HepG2 (cell line): ENCODE results near the gene GRK3. TPM values are rescaled to one million over a fixed set of nuclear protein-coding genes. Genes with fewer than 3 reads are reported as not detected.

Source experiments
- ATAC-seq: fragments of 200-7000 bp; cut with Tn5 transposase; 3 replicates; pipeline ENCODE4 v1.9.1; 2020; ENCODE audit warnings: mild to moderate bottlenecking, moderate library complexity
- BruUV-seq: library from RNA; stranded (reverse); fragments of 400-500 nt; replicated peaks from 2 replicates; lab custom pipeline; 2021; lab: Mats Ljungman, UMichigan
- CTCF ChIA-PET: fragments of 300-600 bp; formaldehyde crosslinking; extraction: SDS; loops from one replicate; lab custom pipeline; 2021; ENCODE audit warnings: low total read pairs, inconsistent platforms, low intra/inter-chr PET ratio; lab: Yijun Ruan, JAX
- POLR2A ChIA-PET: fragments of 350-600 bp; sonication (Branson Sonifier 250); formaldehyde crosslinking; loops from one replicate; lab custom pipeline; 2020; ENCODE audit warnings: antibody characterized with exemption, inconsistent platforms; lab: Yijun Ruan, JAX
- DNase-seq: peaks from one replicate; pipeline ENCODE4 v3.0.0-alpha.2; 2015; ENCODE audit warnings: low spot score
- FAIRE-seq: peaks from 3 replicates; lab custom pipeline; 2011; peaks lifted over from hg19 to GRCh38; lab: Jason Lieb, UNC
- H2AFZ ChIP-seq: one replicate; pipeline ENCODE4 v1.6.1; 2011; ENCODE audit warnings: low read length, inconsistent platforms
- H3K27ac ChIP-seq: fragments of 300-600 bp; 3 replicates; pipeline ENCODE4 v1.8.0; 2011; ENCODE audit warnings: mixed run types, mild to moderate bottlenecking, mixed read lengths, low read length, inconsistent platforms; ENCODE audit not compliant: insufficient read depth; ENCODE audit errors: extremely low read length
- H3K27me3 ChIP-seq, 2 experiments: fragments of 200-600 bp in 1 of 2; 2 replicates in 1 of 2; 3 replicates in 1 of 2; pipeline versions ENCODE4 v1.6.0 to v1.8.0; 2011; ENCODE audit warnings: low read length in 2 of 2, mild to moderate bottlenecking in 2 of 2, moderate library complexity in 2 of 2, inconsistent platforms in 1 of 2; ENCODE audit not compliant: insufficient read depth in 2 of 2, control insufficient read depth in 1 of 2
- H3K36me3 ChIP-seq, 2 experiments: fragments of 200-600 bp in 1 of 2; replicated peaks in 1 of 2; 2 replicates in 1 of 2; 3 replicates in 1 of 2; pipeline versions ENCODE4 v1.5.1 to v1.8.0; 2011; ENCODE audit warnings: low read length in 2 of 2, inconsistent platforms in 1 of 2; ENCODE audit not compliant: insufficient read depth in 2 of 2, control insufficient read depth in 1 of 2
- H3K4me1 ChIP-seq: 2 replicates; pipeline ENCODE4 v1.5.1; 2012; ENCODE audit warnings: low read length, inconsistent platforms; ENCODE audit not compliant: insufficient read depth
- H3K4me2 ChIP-seq: 2 replicates; pipeline ENCODE4 v1.6.0; 2011; ENCODE audit warnings: low read depth, low read length, inconsistent platforms
- H3K4me3 ChIP-seq, 3 experiments: fragments of 200-600 bp in 1 of 3; sonication (generic), shearing (Covaris generic) in 1 of 3; replicated peaks in 1 of 3; 2 replicates each; pipeline ENCODE4 v1.5.1; 2011 to 2016; ENCODE audit warnings: low read length in 3 of 3, inconsistent platforms in 2 of 3, low read depth in 2 of 3, mild to moderate bottlenecking in 2 of 3, control low read depth in 1 of 3, mixed read lengths in 1 of 3; ENCODE audit not compliant: insufficient read depth in 1 of 3
- H3K79me2 ChIP-seq: one replicate; pipeline ENCODE4 v1.6.1; 2011; ENCODE audit warnings: low read length, inconsistent platforms; ENCODE audit not compliant: insufficient read depth
- H3K9ac ChIP-seq: 2 replicates; pipeline ENCODE4 v1.6.0; 2011; ENCODE audit warnings: mild to moderate bottlenecking, low read depth, low read length, inconsistent platforms; ENCODE audit not compliant: insufficient read depth
- H3K9me3 ChIP-seq: 2 replicates; pipeline ENCODE4 v1.5.1; 2012; ENCODE audit warnings: mild to moderate bottlenecking, low read length
- H4K20me1 ChIP-seq: 2 replicates; pipeline ENCODE4 v1.6.0; 2011; ENCODE audit warnings: inconsistent platforms, mild to moderate bottlenecking, low read length, moderate library complexity; ENCODE audit not compliant: insufficient read depth
- CHD4 ChIP-seq: fragments of 200-600 bp; sonication (generic); IDR thresholded peaks from 2 replicates; pipeline ENCODE4 v1.7.0; 2017; ENCODE audit warnings: mild to moderate bottlenecking, low read length, borderline replicate concordance
- ERF ChIP-seq: IDR thresholded peaks from 2 replicates; pipeline ENCODE4 v1.6.1; 2018; ENCODE audit warnings: missing biosample characterization, missing genetic modification reagents
- HOMEZ ChIP-seq: IDR thresholded peaks from 2 replicates; pipeline ENCODE4 v1.6.1; 2016; ENCODE audit warnings: low read depth
- MEF2D ChIP-seq: sonication (generic); formaldehyde crosslinking; IDR thresholded peaks from 2 replicates; pipeline ENCODE4 v1.5.1; 2020; ENCODE audit warnings: mild to moderate bottlenecking, missing genetic modification reagents
- MLXIP ChIP-seq: sonication (generic); formaldehyde crosslinking; IDR thresholded peaks from 2 replicates; pipeline ENCODE4 v1.9.0; 2021; ENCODE audit warnings: missing genetic modification reagents, borderline replicate concordance
- NBN ChIP-seq: fragments of 450-650 bp; conservative IDR thresholded peaks from 2 replicates; pipeline ENCODE4 v1.6.1; 2017
- SNAPC5 ChIP-seq: sonication (generic); formaldehyde crosslinking; IDR thresholded peaks from 2 replicates; pipeline ENCODE4 v1.8.1; 2023; ENCODE audit warnings: mild to moderate bottlenecking, missing genetic modification reagents, borderline replicate concordance
- ZNF589 ChIP-seq: sonication (generic); formaldehyde crosslinking; conservative IDR thresholded peaks from 2 replicates; pipeline ENCODE4 v1.8.0; 2022; ENCODE audit warnings: mild to moderate bottlenecking, moderate library complexity, missing genetic modification reagents
- WGBS: methylation state at CpG from one replicate; pipeline ENCODE4 v1.1.6; 2017; ENCODE audit warnings: low lambda C conversion rate; 5-methylcytosine and 5-hydroxymethylcytosine counted together
- in situ Hi-C: cut with HindIII; loops from 2 replicates; pipeline ENCODE4 v1.10.0; 2017; ENCODE audit warnings: low pct_unique_long_range_greater_than_20kb; ENCODE audit not compliant: extremely low pct_ligation_motif_present
- intact Hi-C: fragments of 100-400 bp; cut with micrococcal nuclease; formaldehyde crosslinking; loops from one replicate; pipeline ENCODE4 v1.10.0; 2022; ENCODE audit not compliant: unreplicated experiment
- polyA plus RNA-seq, 8 experiments: library from polyadenylated mRNA; depleted of rRNA in 3 of 8; stranded (reverse) in 7 of 8; unstranded in 1 of 8; fragments of >200 nt; fragmentation: Illumina TruSeq in 4 of 8; extraction: Trizol in 4 of 8; gene quantifications; 2 replicates each; pipeline versions ENCODE4 v1.2.1 to v1.2.3, GENCODE V29; 2011 to 2016; ENCODE audit warnings: low read depth in 4 of 8, missing spikeins in 1 of 8, mixed read lengths in 1 of 8; ENCODE audit not compliant: insufficient read depth in 1 of 8
- total RNA-seq, 5 experiments: library from RNA; depleted of rRNA; stranded (reverse); fragments of >200 nt; fragmentation: Illumina TruSeq; extraction: Trizol; gene quantifications; 2 replicates each; pipeline ENCODE4 v1.2.3, GENCODE V29; 2016; ENCODE audit warnings: low read depth in 1 of 5

Gene GRK3
- total and polyA plus RNA-seq, 2 of the 13 experiments (the other 11 are each of a cell fraction or from before 2014, with no cell fraction given), result 8.5 to 16.7 TPM

GRCh38 chr22:25545146-25545545 lies 19.3 kb upstream of the GRK3 start:
- H3K36me3 ChIP-seq, result no peaks in the 10 kb centered on the region
- 32% methylated on average over 3 of the region's 3 CpGs for WGBS
- no peaks in the 10 kb centered on the region for H3K9me3 ChIP-seq
- no peak for ATAC-seq
- H3K27ac ChIP-seq, result no peak overlapping the region
- in situ Hi-C loops, result no loop called here
- peak overlapping the region; percentile 53 for H3K4me2 ChIP-seq
- H3K79me2 ChIP-seq, result no peaks in the 10 kb centered on the region
- peaks cover 42% of the 10 kb centered on the region for H3K4me1 ChIP-seq
- H4K20me1 ChIP-seq, result no peaks in the 10 kb centered on the region
- TF ChIP-seq MEF2D (CRISPR knock-in tag) (no peak), MLXIP (CRISPR knock-in tag) (no peak), ERF (CRISPR knock-in tag) (no peak), HOMEZ (CRISPR knock-in tag) (no peak), SNAPC5 (CRISPR knock-in tag) (no peak), CHD4 (no peak), NBN (no peak), ZNF589 (CRISPR knock-in tag) (no peak)
- CTCF ChIA-PET, result no interaction called here
- no peak for DNase-seq
- BruUV-seq, result no TSS peak
- H3K9ac ChIP-seq, result no peak overlapping the region
- H2AFZ ChIP-seq, result no peak overlapping the region
- POLR2A ChIA-PET, result no interaction called here
- intact Hi-C loops, result no loop called here
- no peak for FAIRE-seq
- H3K27me3 ChIP-seq, result no peaks in the 10 kb centered on the region; a peak in 2 of 5 replicates
- peak overlapping the region in 2 of 3 experiments; percentile 17 to 20; a peak in 2 of 6 replicates for H3K4me3 ChIP-seq
